Upper lobe of right lung (tissue), 1 donor: ENCODE results near the gene MRPS23. TPM values are rescaled to one million over a fixed set of nuclear protein-coding genes. Genes with fewer than 3 reads are reported as not detected.

Experiments used
- ATAC-seq: fragments of 200-7000 bp; cut with Tn5 transposase; one replicate; pipeline ENCODE4 v1.9.1; 2020; ENCODE audit warnings: mild to moderate bottlenecking, moderate library complexity
- DNase-seq: peaks from one replicate; pipeline ENCODE4 v3.0.0-alpha.2; 2020
- H3K27ac ChIP-seq: fragments of 200-600 bp; one replicate; pipeline ENCODE4 v1.8.0; 2022
- H3K27me3 ChIP-seq: fragments of 200-600 bp; one replicate; pipeline ENCODE4 v1.8.0; 2022; ENCODE audit warnings: mild to moderate bottlenecking
- H3K36me3 ChIP-seq: fragments of 200-600 bp; one replicate; pipeline ENCODE4 v1.8.0; 2022
- H3K4me1 ChIP-seq: fragments of 200-600 bp; one replicate; pipeline ENCODE4 v1.8.0; 2022
- H3K4me3 ChIP-seq: fragments of 200-600 bp; one replicate; pipeline ENCODE4 v1.8.0; 2022; ENCODE audit warnings: mild to moderate bottlenecking
- H3K9me3 ChIP-seq: fragments of 200-600 bp; one replicate; pipeline ENCODE4 v1.8.0; 2022
- CTCF ChIP-seq: fragments of 200-600 bp; IDR thresholded peaks from one replicate; pipeline ENCODE4 v1.8.0; 2022; ENCODE audit warnings: antibody characterized with exemption
- intact Hi-C: fragments of 100-400 bp; cut with DNase I; formaldehyde crosslinking; loops from one replicate; pipeline ENCODE4 v1.11.0; 2022
- total RNA-seq: library from RNA; stranded (reverse); fragmentation: NEBNext Ultra II Directional; extraction: Animal tissue kit (Norgen Biotek cat#: 25700); gene quantifications from one replicate; pipeline ENCODE4 v1.2.1, GENCODE V29; 2021
- donor health status: DM: no; HTN: yes; CAD: no; lungs with severe emphysema.

Gene MRPS23
- total RNA-seq, 1 donor from 2014 or later: 36.0 TPM

GRCh38 chr17:57873261-57874057, 23.6 kb upstream of the MRPS23 start:
- peaks cover 25% of the 10 kb centered on the region for H3K36me3 ChIP-seq
- TF ChIP-seq CTCF: no peak
- no peak for DNase-seq
- H3K27me3 ChIP-seq: no peaks in the 10 kb centered on the region
- H3K9me3 ChIP-seq: no peaks in the 10 kb centered on the region
- ATAC-seq: no peak
- H3K4me3 ChIP-seq: no peak overlapping the region
- intact Hi-C loops: loop anchor here (5.0 kb wide), 1 partner anchor 119 kb away; no protein-coding TSS in a partner anchor
- H3K27ac ChIP-seq: no peak overlapping the region
- peaks cover 38% of the 10 kb centered on the region for H3K4me1 ChIP-seq

GRCh38 chr17:57872536-57872935, 22.7 kb upstream of the MRPS23 start:
- no peak for ATAC-seq
- no peak for DNase-seq

GRCh38 chr17:57871863-57872262, 22.0 kb upstream of the MRPS23 start:
- Histone ChIP-seq H3K27ac (no peak overlapping the region), H3K9me3 (no peaks in the 10 kb centered on the region), H3K36me3 (peaks cover 18% of the 10 kb centered on the region), H3K4me1 (peaks cover 47% of the 10 kb centered on the region), H3K4me3 (no peak overlapping the region), H3K27me3 (no peaks in the 10 kb centered on the region)
- ATAC-seq (no peak), DNase-seq (no peak)
- intact Hi-C loops: loop anchor here (5.0 kb wide), 1 partner anchor 120 kb away; no protein-coding TSS in a partner anchor
- TF ChIP-seq CTCF: no peak

More at GRCh38 chr17:57872536-57872935, 22.7 kb upstream of the MRPS23 start:
- intact Hi-C loops: loop anchor here (5.0 kb wide), 1 partner anchor 120 kb away; no protein-coding TSS in a partner anchor
- H3K27me3 ChIP-seq: no peaks in the 10 kb centered on the region
- peaks cover 18% of the 10 kb centered on the region for H3K36me3 ChIP-seq
- no peak overlapping the region for H3K4me3 ChIP-seq
- peaks cover 47% of the 10 kb centered on the region for H3K4me1 ChIP-seq
- H3K27ac ChIP-seq: no peak overlapping the region
- no peak for TF ChIP-seq CTCF
- no peaks in the 10 kb centered on the region for H3K9me3 ChIP-seq

GRCh38 chr17:57871155-57871554, 21.3 kb upstream of the MRPS23 start:
- Histone ChIP-seq H3K9me3 (no peaks in the 10 kb centered on the region), H3K27me3 (no peaks in the 10 kb centered on the region), H3K4me1 (peaks cover 47% of the 10 kb centered on the region), H3K27ac (no peak overlapping the region), H3K36me3 (peaks cover 18% of the 10 kb centered on the region), H3K4me3 (no peak overlapping the region)
- ATAC-seq (no peak), DNase-seq (no peak)
- intact Hi-C loops: loop anchor here (5.0 kb wide), 1 partner anchor 121 kb away; no protein-coding TSS in a partner anchor
- TF ChIP-seq CTCF: no peak

- no peak for DNase-seq
Observed at GRCh38 chr17:57870283-57870635, 20.4 kb upstream of the MRPS23 start.

More at GRCh38 chr17:57870283-57870635, 20.4 kb upstream of the MRPS23 start:
- Histone ChIP-seq H3K4me3 (no peak overlapping the region), H3K36me3 (peaks cover 18% of the 10 kb centered on the region), H3K27ac (no peak overlapping the region), H3K27me3 (no peaks in the 10 kb centered on the region), H3K9me3 (no peaks in the 10 kb centered on the region), H3K4me1 (peaks cover 39% of the 10 kb centered on the region)
- ATAC-seq: no peak
- intact Hi-C loops: loop anchor here (5.0 kb wide), 1 partner anchor 122 kb away; no protein-coding TSS in a partner anchor
- TF ChIP-seq CTCF: no peak
